HEK293 (cell line): ENCODE measurements around the gene ARV1.

Source experiments
- FEZF1 ChIP-seq: fragments of 450-650 bp; formaldehyde crosslinking; IDR thresholded peaks from 2 replicates; pipeline ENCODE4 v1.5.1; 2016; ENCODE audit warnings: missing biosample characterization, missing genetic modification characterization
- KLF10 ChIP-seq: fragments of 450-650 bp; IDR thresholded peaks from 2 replicates; pipeline ENCODE4 v1.5.1; 2018; ENCODE audit warnings: missing biosample characterization, mild to moderate bottlenecking, missing genetic modification characterization
- PRDM10 ChIP-seq: fragments of 450-650 bp; formaldehyde crosslinking; IDR thresholded peaks from 2 replicates; pipeline ENCODE4 v1.5.1; 2016; ENCODE audit warnings: missing biosample characterization, missing genetic modification characterization
- PRDM2 ChIP-seq: fragments of 450-650 bp; formaldehyde crosslinking; IDR thresholded peaks from 2 replicates; pipeline ENCODE4 v1.5.1; 2016; ENCODE audit warnings: missing biosample characterization, missing genetic modification characterization, borderline replicate concordance
- PRDM6 ChIP-seq: fragments of 450-650 bp; formaldehyde crosslinking; IDR thresholded peaks from 2 replicates; pipeline ENCODE4 v1.5.1; 2017; ENCODE audit warnings: missing biosample characterization, missing genetic modification characterization
- ZBTB49 ChIP-seq: fragments of 450-650 bp; formaldehyde crosslinking; IDR thresholded peaks from 2 replicates; pipeline ENCODE4 v1.5.1; 2016; ENCODE audit warnings: missing biosample characterization, missing genetic modification characterization, low read depth
- ZNF174 ChIP-seq: fragments of 450-650 bp; formaldehyde crosslinking; IDR thresholded peaks from 2 replicates; pipeline ENCODE4 v1.5.0; 2017; ENCODE audit warnings: missing biosample characterization, mild to moderate bottlenecking, missing genetic modification characterization
- ZNF2 ChIP-seq: fragments of 450-650 bp; formaldehyde crosslinking; IDR thresholded peaks from 2 replicates; pipeline ENCODE4 v1.5.1; 2016; ENCODE audit warnings: missing biosample characterization, missing genetic modification characterization
- ZNF214 ChIP-seq: fragments of 450-650 bp; formaldehyde crosslinking; IDR thresholded peaks from 2 replicates; pipeline ENCODE4 v1.5.1; 2017; ENCODE audit warnings: missing biosample characterization, mild to moderate bottlenecking, missing genetic modification characterization, borderline replicate concordance
- ZNF354C ChIP-seq: fragments of 450-650 bp; formaldehyde crosslinking; IDR thresholded peaks from 2 replicates; pipeline ENCODE4 v1.5.1; 2016; ENCODE audit warnings: missing biosample characterization, missing genetic modification characterization, low read depth, borderline replicate concordance
- ZNF488 ChIP-seq: fragments of 450-650 bp; formaldehyde crosslinking; IDR thresholded peaks from 2 replicates; pipeline ENCODE4 v1.5.1; 2016; ENCODE audit warnings: missing biosample characterization, missing genetic modification characterization
- ZNF555 ChIP-seq: fragments of 450-650 bp; formaldehyde crosslinking; conservative IDR thresholded peaks from 2 replicates; pipeline ENCODE4 v1.5.1; 2017; ENCODE audit warnings: missing biosample characterization, mild to moderate bottlenecking, missing genetic modification characterization, inconsistent platforms
- ZNF596 ChIP-seq: fragments of 450-650 bp; IDR thresholded peaks from 2 replicates; pipeline ENCODE4 v1.5.0; 2018; ENCODE audit warnings: missing biosample characterization, mild to moderate bottlenecking, missing genetic modification characterization, moderate library complexity
- ZNF623 ChIP-seq: fragments of 450-650 bp; formaldehyde crosslinking; IDR thresholded peaks from 2 replicates; pipeline ENCODE4 v1.5.1; 2016; ENCODE audit warnings: missing biosample characterization, missing genetic modification characterization
- ZNF629 ChIP-seq: fragments of 450-650 bp; formaldehyde crosslinking; IDR thresholded peaks from 2 replicates; pipeline ENCODE4 v1.5.1; 2017; ENCODE audit warnings: missing biosample characterization, missing genetic modification characterization
- ZNF654 ChIP-seq: fragments of 450-650 bp; formaldehyde crosslinking; IDR thresholded peaks from 2 replicates; pipeline ENCODE4 v1.5.1; 2016; ENCODE audit warnings: low read depth, missing biosample characterization, missing genetic modification characterization
- ZNF660 ChIP-seq: fragments of 450-650 bp; IDR thresholded peaks from 2 replicates; pipeline ENCODE4 v1.5.1; 2018; ENCODE audit warnings: missing biosample characterization, mild to moderate bottlenecking, missing genetic modification characterization
- ZNF704 ChIP-seq: fragments of 450-650 bp; formaldehyde crosslinking; IDR thresholded peaks from 2 replicates; pipeline ENCODE4 v1.5.1; 2016; ENCODE audit warnings: missing biosample characterization, missing genetic modification characterization
- ZSCAN18 ChIP-seq: fragments of 450-650 bp; formaldehyde crosslinking; IDR thresholded peaks from 2 replicates; pipeline ENCODE4 v1.5.1; 2016; ENCODE audit warnings: missing biosample characterization, missing genetic modification characterization

Gene ARV1

GRCh38 chr1:230977761-230978490 is 968 bp upstream of the ARV1 start (continued):
- TF ChIP-seq ZBTB49 (tag by site-specific recombination): no peak
- TF ChIP-seq ZNF2 (tag by site-specific recombination): no peak; the same call in none of the 2 replicates
- TF ChIP-seq ZNF596 (tag by site-specific recombination): no peak
- no peak for TF ChIP-seq ZNF623 (tag by site-specific recombination)
- TF ChIP-seq ZSCAN18: no peak
- TF ChIP-seq ZNF214 (tag by site-specific recombination): no peak
- TF ChIP-seq ZNF629: peak; percentile 32; the same call in 1 of the 2 replicates
- peak; percentile 80 for TF ChIP-seq FEZF1 (tag by site-specific recombination)
- peak; percentile 25; the same call in 1 of the 2 replicates for TF ChIP-seq PRDM10 (tag by site-specific recombination)
- TF ChIP-seq ZNF488 (tag by site-specific recombination): no peak
- TF ChIP-seq ZNF654 (tag by site-specific recombination): no peak
- no peak; the same call in 1 of the 2 replicates for TF ChIP-seq KLF10 (tag by site-specific recombination)
- no peak for TF ChIP-seq ZNF704 (tag by site-specific recombination)
- no peak for TF ChIP-seq ZNF354C (tag by site-specific recombination)
- peak; percentile 62; the same call in 1 of the 2 replicates for TF ChIP-seq ZNF660 (tag by site-specific recombination)
- no peak for TF ChIP-seq ZNF555 (tag by site-specific recombination)
- TF ChIP-seq PRDM6 (tag by site-specific recombination): no peak
- TF ChIP-seq ZNF174: no peak
- no peak for TF ChIP-seq PRDM2 (tag by site-specific recombination)
